ENCODE results near the gene GPR45. TPM values are rescaled to one million over a fixed set of nuclear protein-coding genes. Genes with fewer than 3 reads are reported as not detected.

The GPR45 gene
- total RNA-seq, 1 donor from 2014 or later: not detected

DNA sequence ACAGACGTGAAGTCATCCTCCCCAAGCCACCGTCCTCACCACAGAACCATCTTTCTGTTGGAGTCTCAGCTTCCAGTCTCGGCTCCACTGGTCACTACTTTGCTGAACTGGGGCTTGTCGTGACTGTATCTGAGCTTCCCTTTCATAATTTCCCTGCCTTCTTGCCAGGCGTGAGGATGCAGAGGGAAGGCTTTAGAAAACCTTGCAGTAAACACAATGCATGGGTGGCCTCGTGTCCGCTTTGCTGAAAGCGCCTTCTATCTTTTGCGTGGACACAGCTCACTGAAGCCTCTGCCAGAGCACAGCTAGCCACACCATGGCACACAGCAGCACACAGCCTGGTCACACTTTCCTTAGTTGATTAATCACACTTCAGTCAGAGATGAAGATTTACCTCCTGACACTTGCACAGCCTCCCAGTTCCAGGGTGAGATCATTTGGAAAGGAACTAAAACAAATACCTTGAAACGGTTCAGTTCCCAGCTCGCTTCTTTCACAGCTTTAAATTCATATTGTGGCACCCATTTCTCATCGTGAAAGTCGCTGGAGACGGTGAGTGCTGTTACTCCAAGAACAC lies 2.8 kb upstream of the GPR45 start:
- TF ChIP-seq, protein P1, sequence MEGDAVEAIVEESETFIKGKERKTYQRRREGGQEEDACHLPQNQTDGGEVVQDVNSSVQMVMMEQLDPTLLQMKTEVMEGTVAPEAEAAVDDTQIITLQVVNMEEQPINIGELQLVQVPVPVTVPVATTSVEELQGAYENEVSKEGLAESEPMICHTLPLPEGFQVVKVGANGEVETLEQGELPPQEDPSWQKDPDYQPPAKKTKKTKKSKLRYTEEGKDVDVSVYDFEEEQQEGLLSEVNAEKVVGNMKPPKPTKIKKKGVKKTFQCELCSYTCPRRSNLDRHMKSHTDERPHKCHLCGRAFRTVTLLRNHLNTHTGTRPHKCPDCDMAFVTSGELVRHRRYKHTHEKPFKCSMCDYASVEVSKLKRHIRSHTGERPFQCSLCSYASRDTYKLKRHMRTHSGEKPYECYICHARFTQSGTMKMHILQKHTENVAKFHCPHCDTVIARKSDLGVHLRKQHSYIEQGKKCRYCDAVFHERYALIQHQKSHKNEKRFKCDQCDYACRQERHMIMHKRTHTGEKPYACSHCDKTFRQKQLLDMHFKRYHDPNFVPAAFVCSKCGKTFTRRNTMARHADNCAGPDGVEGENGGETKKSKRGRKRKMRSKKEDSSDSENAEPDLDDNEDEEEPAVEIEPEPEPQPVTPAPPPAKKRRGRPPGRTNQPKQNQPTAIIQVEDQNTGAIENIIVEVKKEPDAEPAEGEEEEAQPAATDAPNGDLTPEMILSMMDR (conservative IDR thresholded peaks at IDR 0.05): no peak
- Mint-ChIP-seq H3K4me1 (peaks cover 8% of the 10 kb centered on the region), H3K4me3 (no peak overlapping the region), H3K27me3 (ENCODE audit: low read depth) (peaks cover 2% of the 10 kb centered on the region), H3K27ac (ENCODE audit: unreplicated experiment) (no peak overlapping the region), H3K9me3 (no peaks in the 10 kb centered on the region), H3K36me3 (ENCODE audit: low read depth) (no peaks in the 10 kb centered on the region)
- DNase-seq (ENCODE audit: low read depth, low spot score): no peak

- peaks cover 8% of the 10 kb centered on the region for H3K4me1 Mint-ChIP-seq
- H3K4me3 Mint-ChIP-seq: no peak overlapping the region
- peaks cover 2% of the 10 kb centered on the region for H3K27me3 Mint-ChIP-seq (ENCODE audit: low read depth)
- H3K27ac Mint-ChIP-seq (ENCODE audit: unreplicated experiment): no peak overlapping the region
- no peak for DNase-seq (ENCODE audit: low read depth, low spot score)
- TF ChIP-seq, protein P1 (conservative IDR thresholded peaks at IDR 0.05): no peak
- H3K9me3 Mint-ChIP-seq: no peaks in the 10 kb centered on the region
- no peaks in the 10 kb centered on the region for H3K36me3 Mint-ChIP-seq (ENCODE audit: low read depth)
Observed at GRCh38 chr2:105239924-105240323, 1.6 kb upstream of the GPR45 start.

DNA sequence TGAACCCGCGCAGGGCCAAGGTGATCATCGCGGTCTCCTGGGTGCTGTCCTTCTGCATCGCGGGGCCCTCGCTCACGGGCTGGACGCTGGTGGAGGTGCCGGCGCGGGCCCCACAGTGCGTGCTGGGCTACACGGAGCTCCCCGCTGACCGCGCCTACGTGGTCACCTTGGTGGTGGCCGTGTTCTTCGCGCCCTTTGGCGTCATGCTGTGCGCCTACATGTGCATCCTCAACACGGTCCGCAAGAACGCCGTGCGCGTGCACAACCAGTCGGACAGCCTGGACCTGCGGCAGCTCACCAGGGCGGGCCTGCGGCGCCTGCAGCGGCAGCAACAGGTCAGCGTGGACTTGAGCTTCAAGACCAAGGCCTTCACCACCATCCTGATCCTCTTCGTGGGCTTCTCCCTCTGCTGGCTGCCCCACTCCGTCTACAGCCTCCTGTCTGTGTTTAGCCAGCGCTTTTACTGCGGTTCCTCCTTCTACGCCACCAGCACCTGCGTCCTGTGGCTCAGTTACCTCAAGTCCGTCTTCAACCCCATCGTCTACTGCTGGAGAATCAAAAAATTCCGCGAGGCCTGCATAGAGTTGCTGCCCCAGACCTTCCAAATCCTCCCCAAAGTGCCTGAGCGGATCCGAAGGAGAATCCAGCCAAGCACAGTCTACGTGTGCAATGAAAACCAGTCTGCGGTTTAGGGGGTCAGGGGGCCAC lies 897 bp downstream of the GPR45 start:
- H3K4me1 Mint-ChIP-seq: no peaks in the 10 kb centered on the region
- DNase-seq (ENCODE audit: low read depth, low spot score): no peak
- no peaks in the 10 kb centered on the region for H3K36me3 Mint-ChIP-seq (ENCODE audit: low read depth)
- H3K27me3 Mint-ChIP-seq (ENCODE audit: low read depth): no peaks in the 10 kb centered on the region
- TF ChIP-seq, protein P1 (conservative IDR thresholded peaks at IDR 0.05): no peak
- peak overlapping the region; percentile 50 for H3K27ac Mint-ChIP-seq (ENCODE audit: unreplicated experiment)
- peaks cover 2% of the 10 kb centered on the region for H3K9me3 Mint-ChIP-seq
- H3K4me3 Mint-ChIP-seq: no peak overlapping the region

- Mint-ChIP-seq H3K27me3 (ENCODE audit: low read depth) (no peaks in the 10 kb centered on the region), H3K27ac (ENCODE audit: unreplicated experiment) (no peak overlapping the region), H3K36me3 (ENCODE audit: low read depth) (no peaks in the 10 kb centered on the region), H3K4me1 (no peaks in the 10 kb centered on the region), H3K9me3 (peaks cover 2% of the 10 kb centered on the region), H3K4me3 (no peak overlapping the region)
- DNase-seq (ENCODE audit: low read depth, low spot score): peak; percentile 50
- TF ChIP-seq, protein P1 (conservative IDR thresholded peaks at IDR 0.05): peak; percentile 58
Observed at GRCh38 chr2:105243961-105244360, 2.4 kb downstream of the GPR45 start.

GRCh38 chr2:105244451-105244850 lies 2.9 kb downstream of the GPR45 start:
- Mint-ChIP-seq H3K9me3 (peaks cover 5% of the 10 kb centered on the region), H3K36me3 (ENCODE audit: low read depth) (peaks cover 2% of the 10 kb centered on the region), H3K4me1 (peaks cover 3% of the 10 kb centered on the region), H3K27me3 (ENCODE audit: low read depth) (no peaks in the 10 kb centered on the region), H3K4me3 (no peak overlapping the region), H3K27ac (ENCODE audit: unreplicated experiment) (no peak overlapping the region)
- DNase-seq (ENCODE audit: low read depth, low spot score): no peak
- TF ChIP-seq, protein P1 (conservative IDR thresholded peaks at IDR 0.05): no peak

Measured in neural crest cell (in vitro differentiated cells).